HL-60 (cell line): ENCODE data around the gene ARID4A.

Experiments used
- GABPA ChIP-seq: IDR thresholded peaks from 2 replicates; pipeline ENCODE4 v1.6.1; 2012; ENCODE audit warnings: low read depth
- POLR2AphosphoS5 ChIP-seq: IDR thresholded peaks from 2 replicates; pipeline ENCODE4 v1.6.1; 2012; ENCODE audit warnings: low read depth
- SPI1 ChIP-seq: IDR thresholded peaks from 2 replicates; pipeline ENCODE4 v1.6.1; 2012; ENCODE audit warnings: low read depth, mild to moderate bottlenecking, borderline replicate concordance
- TF ChIP-seq, protein P1 (sequence below): IDR thresholded peaks from one replicate; pipeline ENCODE4 v1.5.1; 2011; ENCODE audit warnings: low read length, control low read depth, inconsistent platforms; ENCODE audit not compliant: insufficient read depth
- TF ChIP-seq, protein P2 (sequence below): IDR thresholded peaks from 2 replicates; pipeline ENCODE4 v1.6.1; 2012; ENCODE audit warnings: low read depth; ENCODE audit not compliant: insufficient replicate concordance

- TF ChIP-seq, protein P1, sequence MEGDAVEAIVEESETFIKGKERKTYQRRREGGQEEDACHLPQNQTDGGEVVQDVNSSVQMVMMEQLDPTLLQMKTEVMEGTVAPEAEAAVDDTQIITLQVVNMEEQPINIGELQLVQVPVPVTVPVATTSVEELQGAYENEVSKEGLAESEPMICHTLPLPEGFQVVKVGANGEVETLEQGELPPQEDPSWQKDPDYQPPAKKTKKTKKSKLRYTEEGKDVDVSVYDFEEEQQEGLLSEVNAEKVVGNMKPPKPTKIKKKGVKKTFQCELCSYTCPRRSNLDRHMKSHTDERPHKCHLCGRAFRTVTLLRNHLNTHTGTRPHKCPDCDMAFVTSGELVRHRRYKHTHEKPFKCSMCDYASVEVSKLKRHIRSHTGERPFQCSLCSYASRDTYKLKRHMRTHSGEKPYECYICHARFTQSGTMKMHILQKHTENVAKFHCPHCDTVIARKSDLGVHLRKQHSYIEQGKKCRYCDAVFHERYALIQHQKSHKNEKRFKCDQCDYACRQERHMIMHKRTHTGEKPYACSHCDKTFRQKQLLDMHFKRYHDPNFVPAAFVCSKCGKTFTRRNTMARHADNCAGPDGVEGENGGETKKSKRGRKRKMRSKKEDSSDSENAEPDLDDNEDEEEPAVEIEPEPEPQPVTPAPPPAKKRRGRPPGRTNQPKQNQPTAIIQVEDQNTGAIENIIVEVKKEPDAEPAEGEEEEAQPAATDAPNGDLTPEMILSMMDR, result no peak
- TF ChIP-seq POLR2AphosphoS5, result peak; percentile 49
- TF ChIP-seq GABPA, result no peak
- TF ChIP-seq, protein P2, sequence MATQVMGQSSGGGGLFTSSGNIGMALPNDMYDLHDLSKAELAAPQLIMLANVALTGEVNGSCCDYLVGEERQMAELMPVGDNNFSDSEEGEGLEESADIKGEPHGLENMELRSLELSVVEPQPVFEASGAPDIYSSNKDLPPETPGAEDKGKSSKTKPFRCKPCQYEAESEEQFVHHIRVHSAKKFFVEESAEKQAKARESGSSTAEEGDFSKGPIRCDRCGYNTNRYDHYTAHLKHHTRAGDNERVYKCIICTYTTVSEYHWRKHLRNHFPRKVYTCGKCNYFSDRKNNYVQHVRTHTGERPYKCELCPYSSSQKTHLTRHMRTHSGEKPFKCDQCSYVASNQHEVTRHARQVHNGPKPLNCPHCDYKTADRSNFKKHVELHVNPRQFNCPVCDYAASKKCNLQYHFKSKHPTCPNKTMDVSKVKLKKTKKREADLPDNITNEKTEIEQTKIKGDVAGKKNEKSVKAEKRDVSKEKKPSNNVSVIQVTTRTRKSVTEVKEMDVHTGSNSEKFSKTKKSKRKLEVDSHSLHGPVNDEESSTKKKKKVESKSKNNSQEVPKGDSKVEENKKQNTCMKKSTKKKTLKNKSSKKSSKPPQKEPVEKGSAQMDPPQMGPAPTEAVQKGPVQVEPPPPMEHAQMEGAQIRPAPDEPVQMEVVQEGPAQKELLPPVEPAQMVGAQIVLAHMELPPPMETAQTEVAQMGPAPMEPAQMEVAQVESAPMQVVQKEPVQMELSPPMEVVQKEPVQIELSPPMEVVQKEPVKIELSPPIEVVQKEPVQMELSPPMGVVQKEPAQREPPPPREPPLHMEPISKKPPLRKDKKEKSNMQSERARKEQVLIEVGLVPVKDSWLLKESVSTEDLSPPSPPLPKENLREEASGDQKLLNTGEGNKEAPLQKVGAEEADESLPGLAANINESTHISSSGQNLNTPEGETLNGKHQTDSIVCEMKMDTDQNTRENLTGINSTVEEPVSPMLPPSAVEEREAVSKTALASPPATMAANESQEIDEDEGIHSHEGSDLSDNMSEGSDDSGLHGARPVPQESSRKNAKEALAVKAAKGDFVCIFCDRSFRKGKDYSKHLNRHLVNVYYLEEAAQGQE, result peak; percentile 4
- peak; percentile 28; the same call in 1 of the 2 replicates for TF ChIP-seq SPI1
Observed at GRCh38 chr14:58298477-58299400, at the start of gene ARID4A.
